Loucy (cell line): ENCODE measurements around the gene ING5.
"Not testable (repeated sequence)": the region's sequence is repeated elsewhere in the genome, so short reads cannot be mapped to it uniquely, and the experiment has no call there.

Experiments
- EZH2phosphoT487 ChIP-seq: fragments of 200-600 bp; IDR thresholded peaks from 2 replicates; pipeline ENCODE4 v1.6.1; 2018; ENCODE audit warnings: antibody characterized with exemption, mild to moderate bottlenecking, moderate library complexity, borderline replicate concordance
- TF ChIP-seq, protein P1 (sequence below): fragments of 200-600 bp; sonication (generic); conservative IDR thresholded peaks from 2 replicates; pipeline ENCODE4 v1.5.1; 2014; ENCODE audit warnings: mild to moderate bottlenecking, antibody characterized with exemption, low read length

DNA sequence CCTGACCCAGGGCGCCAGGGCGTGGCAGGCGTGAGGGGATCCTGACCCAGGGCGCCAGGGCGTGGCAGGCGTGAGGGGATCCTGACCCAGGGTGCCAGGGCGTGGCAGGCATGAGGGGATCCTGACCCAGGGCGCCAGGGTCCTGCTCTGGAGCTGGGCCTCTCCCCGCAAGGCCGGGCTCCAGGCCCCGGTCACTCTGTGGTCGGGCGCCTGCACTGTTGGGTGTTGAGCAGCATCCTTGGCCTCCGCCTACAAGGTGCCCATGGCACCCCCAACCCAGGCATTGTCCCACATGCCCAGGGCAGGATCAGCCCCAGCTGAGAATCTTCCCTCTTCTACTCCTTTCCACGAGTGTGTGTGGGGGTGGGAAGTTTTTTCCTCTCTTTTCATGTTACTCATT lies 41.2 kb downstream of the ING5 start:
- TF ChIP-seq, protein P1, sequence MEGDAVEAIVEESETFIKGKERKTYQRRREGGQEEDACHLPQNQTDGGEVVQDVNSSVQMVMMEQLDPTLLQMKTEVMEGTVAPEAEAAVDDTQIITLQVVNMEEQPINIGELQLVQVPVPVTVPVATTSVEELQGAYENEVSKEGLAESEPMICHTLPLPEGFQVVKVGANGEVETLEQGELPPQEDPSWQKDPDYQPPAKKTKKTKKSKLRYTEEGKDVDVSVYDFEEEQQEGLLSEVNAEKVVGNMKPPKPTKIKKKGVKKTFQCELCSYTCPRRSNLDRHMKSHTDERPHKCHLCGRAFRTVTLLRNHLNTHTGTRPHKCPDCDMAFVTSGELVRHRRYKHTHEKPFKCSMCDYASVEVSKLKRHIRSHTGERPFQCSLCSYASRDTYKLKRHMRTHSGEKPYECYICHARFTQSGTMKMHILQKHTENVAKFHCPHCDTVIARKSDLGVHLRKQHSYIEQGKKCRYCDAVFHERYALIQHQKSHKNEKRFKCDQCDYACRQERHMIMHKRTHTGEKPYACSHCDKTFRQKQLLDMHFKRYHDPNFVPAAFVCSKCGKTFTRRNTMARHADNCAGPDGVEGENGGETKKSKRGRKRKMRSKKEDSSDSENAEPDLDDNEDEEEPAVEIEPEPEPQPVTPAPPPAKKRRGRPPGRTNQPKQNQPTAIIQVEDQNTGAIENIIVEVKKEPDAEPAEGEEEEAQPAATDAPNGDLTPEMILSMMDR = not testable (repeated sequence)
- not testable (repeated sequence) for TF ChIP-seq EZH2phosphoT487
